Activated T-cell treated with anti-CD3 and anti-CD28 coated beads for 1 hour (primary cell): ENCODE measurements around the gene CNTNAP5.
"Not testable (repeated sequence)": the region's sequence is repeated elsewhere in the genome, so short reads cannot be mapped to it uniquely, and the experiment has no call there.

Experiments used
- DNase-seq: peaks from one replicate; pipeline ENCODE4 v3.0.0-alpha.2; 2020; ENCODE audit warnings: low read depth

The CNTNAP5 gene

DNA sequence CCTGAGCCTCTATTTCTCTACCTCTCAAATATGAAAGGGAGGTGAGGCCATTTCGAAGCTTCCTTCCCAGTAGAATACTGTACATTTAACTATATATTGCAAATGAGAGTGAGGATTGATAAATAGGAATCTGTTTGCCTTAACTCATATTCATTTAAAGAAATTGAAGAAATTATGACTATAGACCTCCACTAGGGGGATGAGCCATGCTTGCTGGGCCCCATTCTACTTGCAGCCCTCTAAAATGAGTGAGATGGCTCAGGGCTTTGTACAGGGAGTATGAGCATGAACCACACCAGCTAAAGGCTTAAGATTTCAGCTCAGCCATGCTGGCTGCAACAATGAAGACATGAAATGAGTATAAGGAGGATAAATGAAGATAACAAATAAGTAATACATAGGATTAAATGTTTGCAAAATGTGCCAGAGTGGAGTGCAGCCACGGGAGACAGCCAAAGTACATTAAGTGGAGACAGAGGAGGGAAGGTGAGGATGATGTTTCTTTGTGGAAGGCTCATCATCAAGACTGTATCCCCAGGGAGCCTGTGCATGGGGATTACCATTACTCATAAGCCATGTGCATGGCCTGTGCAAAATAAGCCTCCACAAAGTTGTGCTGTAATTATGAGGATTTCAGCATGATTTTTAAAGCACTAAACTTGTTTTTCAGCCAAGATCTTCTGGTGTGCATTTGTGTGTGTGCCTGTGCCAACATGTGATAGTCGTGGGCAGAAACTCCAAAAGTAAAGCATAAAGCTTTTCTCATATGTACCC lies 300.8 kb downstream of the CNTNAP5 start:
- no peak for DNase-seq

- DNase-seq = no peak
Measured at GRCh38 chr2:124327303-124327702, 302.2 kb downstream of the CNTNAP5 start.

GRCh38 chr2:124328397-124328796 lies 303.3 kb downstream of the CNTNAP5 start:
- no peak for DNase-seq

DNA sequence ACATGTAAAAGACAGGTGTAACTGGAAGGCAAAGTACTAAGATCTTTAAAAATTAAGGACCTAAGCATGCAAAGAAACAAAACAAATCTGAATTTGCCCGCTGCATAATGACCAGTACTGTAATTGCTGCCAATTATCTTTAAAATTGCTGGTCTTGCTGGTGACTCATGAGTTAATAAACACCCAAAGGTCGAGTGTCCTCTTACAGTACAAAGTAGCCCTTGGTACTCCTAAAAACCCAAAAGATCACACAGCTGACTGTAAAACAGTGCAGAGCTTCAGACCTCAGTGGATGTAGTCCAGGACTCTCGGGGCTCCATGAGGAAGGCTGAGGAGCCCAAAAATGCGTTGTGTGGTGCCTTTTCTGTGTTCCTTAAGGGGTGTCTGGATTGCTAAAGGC lies 308.7 kb downstream of the CNTNAP5 start:
- no peak for DNase-seq

DNA sequence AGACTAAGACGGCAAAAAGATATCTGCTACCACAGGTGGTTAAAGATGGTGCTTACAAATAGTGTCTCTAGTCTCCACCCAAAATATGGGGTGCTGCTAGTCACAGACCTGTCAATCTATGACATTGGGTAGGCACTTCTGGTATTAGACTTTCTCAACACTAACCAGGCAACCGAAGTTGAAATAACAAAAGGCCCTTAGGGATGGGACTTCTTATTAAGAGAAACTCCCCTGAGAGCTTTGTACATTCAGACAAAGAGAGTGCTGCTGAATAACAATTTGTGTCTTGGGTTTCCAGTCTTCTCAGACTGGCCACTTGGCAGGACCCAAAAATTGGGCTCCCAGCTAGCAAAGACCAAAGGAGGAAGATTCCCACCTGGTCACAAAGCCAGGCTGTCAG lies 310.0 kb downstream of the CNTNAP5 start:
- no peak for DNase-seq

DNA sequence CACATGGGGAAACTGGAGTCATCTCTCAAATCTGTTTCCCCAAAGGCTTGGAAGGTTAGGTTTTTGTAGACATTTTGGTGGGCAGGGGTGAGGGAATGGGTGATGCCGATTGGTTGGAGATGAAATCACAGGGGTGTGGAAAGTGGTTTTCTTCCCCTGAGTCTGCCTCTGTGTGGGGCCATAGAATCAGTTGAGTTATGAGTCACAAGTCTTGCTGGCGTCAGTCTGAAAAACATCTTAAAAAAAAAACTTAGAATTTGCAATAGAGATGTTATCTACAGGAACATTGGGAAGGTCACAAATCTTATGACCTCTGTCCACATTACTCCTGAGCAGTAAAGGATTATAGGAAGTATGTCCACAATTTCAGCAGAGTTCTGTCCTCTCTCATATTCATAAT lies 314.6 kb downstream of the CNTNAP5 start:
- DNase-seq = no peak

DNA sequence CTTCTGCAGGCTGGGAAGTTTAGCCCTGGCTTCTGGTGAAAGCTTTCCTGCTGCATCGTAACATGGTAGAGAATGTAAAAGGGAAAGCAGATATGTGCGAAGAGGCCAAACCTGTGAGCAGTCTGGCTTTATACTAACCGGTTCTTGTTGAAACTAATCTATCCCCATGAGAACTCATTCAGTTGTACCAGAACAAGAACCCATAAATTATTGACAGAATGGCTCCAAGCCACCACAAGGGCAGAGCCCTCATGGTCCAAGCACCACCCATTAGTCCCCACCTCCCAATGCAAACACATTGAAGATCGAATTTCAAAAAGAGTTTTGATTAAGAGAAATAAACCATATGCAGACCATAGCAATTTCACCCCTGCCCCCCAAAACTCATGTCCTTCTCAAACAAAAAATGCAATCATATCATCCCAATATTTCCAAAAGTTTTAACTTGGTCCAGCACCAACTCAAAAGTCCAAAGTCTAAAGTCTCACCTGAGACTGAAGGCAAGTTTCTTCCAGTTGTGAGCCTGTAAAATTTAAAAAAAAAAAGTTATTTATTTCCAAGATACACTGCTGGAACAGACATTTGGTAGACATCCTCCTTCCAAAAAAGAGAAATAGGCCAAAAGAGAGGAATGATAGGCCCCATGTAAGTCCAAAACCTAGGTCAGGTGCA lies 318.9 kb downstream of the CNTNAP5 start:
- no peak for DNase-seq

- no peak for DNase-seq
Measured at GRCh38 chr2:124347209-124347608, 322.1 kb downstream of the CNTNAP5 start.

DNA sequence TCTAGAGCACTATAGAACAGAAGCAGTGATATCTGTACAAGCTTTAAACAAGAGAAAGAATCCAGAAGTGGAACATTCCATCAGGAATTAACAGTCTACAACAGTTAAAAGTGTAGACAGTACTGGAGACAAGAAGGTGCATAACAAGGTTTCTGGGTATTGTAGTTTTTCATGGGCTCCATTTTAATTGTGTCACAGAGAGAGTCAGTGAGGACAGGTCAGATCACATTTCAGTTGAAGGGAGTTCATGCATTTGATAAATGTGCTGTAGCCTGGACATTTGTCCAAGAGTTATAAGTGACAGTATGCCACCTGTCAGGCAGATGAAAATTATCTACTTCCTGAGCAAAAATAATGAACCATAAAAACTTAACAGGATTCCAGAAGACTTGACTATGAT lies 328.6 kb downstream of the CNTNAP5 start:
- DNase-seq = no peak

GRCh38 chr2:124354466-124354865 lies 329.4 kb downstream of the CNTNAP5 start:
- no peak for DNase-seq

DNA sequence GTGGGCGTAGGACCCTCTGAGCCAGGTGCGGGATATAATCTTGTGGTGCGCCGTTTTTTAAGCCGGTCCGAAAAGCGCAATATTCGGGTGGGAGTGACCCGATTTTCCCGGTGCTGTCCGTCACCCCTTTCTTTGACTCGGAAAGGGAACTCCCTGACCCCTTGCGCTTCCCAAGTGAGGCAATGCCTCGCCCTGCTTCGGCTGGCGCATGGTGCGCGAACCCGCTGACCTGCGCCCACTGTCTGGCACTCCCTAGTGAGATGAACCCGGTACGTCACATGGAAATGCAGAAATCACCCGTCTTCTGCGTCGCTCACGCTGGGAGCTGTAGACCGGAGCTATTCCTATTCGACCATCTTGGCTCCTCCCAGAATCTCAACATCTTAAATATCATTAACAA lies 336.9 kb downstream of the CNTNAP5 start:
- not testable (repeated sequence) for DNase-seq

DNA sequence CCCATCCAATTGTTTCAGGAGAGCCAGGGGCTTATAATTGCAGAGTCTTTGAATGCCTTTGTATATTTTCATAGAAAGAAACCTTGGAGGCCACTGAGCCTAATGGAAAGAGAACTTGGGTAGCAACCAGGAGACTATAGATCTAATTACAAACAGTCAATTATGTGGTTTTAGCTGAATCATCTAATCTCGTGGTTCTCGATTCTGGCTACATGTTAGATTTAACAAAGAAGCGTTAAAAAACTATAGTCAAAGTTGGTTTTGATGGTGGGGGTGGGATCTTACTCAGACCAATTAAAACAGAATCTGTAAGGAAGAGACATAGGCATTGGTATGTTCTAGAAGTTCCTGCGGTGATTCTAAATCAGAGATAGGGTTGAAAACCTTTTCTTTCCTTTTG lies 344.1 kb downstream of the CNTNAP5 start:
- no peak for DNase-seq

- DNase-seq = no peak
Measured at GRCh38 chr2:124380221-124380749, 355.2 kb downstream of the CNTNAP5 start.

GRCh38 chr2:124382067-124382618 lies 357.1 kb downstream of the CNTNAP5 start:
- no peak for DNase-seq

- DNase-seq = no peak
Measured at GRCh38 chr2:124395961-124396360, 370.9 kb downstream of the CNTNAP5 start.

- no peak for DNase-seq
Measured at GRCh38 chr2:124402274-124402673, 377.2 kb downstream of the CNTNAP5 start.

DNA sequence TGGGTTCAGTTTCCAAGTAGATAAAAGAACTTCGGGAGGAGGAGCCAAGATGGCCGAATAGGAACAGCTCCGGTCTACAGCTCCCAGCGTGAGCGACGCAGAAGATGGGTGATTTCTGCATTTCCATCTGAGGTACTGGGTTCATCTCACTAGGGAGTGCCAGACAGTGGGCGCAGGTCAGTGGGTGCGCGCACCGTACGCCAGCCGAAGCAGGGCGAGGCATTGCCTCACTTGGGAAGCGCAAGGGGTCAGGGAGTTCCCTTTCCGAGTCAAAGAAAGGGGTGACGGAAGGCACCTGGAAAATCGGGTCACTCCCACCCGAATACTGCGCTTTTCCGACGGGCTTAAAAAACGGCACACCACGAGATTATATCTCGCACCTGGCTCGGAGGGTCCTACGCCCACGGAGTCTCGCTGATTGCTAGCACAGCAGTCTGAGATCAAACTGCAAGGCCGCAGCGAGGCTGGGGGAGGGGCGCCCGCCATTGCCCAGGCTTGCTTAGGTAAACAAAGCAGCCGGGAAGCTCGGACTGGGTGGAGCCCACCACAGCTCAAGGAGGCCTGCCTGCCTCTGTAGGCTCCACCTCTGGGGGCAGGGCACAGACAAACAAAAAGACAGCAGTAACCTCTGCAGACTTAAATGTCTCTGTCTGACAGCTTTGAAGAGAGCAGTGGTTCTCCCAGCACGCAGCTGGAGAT lies 382.9 kb downstream of the CNTNAP5 start:
- DNase-seq = not testable (repeated sequence)

DNA sequence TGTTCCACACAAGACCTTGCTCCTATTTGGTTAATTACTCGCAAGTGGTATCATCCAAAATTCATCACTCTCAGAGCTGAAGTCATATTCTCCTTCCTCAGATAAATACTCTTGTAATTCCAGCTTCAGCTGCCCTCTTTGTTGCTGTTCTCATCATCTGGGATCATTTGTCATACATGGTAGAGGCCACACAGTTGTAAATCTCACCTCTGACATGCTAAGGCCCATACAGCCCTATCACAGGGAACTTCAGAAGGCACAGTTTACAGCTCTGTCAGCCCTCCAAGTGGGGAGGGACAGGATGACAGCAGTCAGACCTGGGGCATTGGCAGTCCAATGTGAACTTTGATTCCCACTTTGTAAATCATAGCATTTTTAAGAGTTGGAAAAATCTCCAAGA lies 399.0 kb downstream of the CNTNAP5 start:
- no peak for DNase-seq

GRCh38 chr2:124426122-124426521 lies 401.0 kb downstream of the CNTNAP5 start:
- DNase-seq = no peak

GRCh38 chr2:124426625-124427024 lies 401.5 kb downstream of the CNTNAP5 start:
- no peak for DNase-seq

DNA sequence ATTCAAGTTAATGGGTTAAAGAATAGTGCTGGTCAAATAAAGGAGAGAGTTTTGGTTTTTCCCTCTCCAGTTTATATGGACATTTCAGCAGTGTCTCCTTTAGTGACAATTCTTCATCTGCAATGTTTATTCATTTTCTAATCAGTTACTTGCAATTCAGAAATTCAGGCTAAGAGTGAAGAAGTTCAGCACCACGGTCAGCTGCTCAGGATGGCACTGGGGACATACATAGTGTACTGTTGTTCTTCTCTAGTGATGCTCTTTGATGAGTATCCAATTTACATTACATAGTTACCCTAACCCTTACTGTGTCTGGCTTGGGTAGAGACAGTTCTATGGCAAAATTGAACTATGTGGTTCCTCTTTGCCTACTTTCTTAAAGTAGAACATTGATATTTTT lies 412.7 kb downstream of the CNTNAP5 start:
- no peak for DNase-seq

- DNase-seq = no peak
Measured at GRCh38 chr2:124450481-124450880, 425.4 kb downstream of the CNTNAP5 start.

- no peak for DNase-seq
Measured at GRCh38 chr2:124476291-124476690, 451.2 kb downstream of the CNTNAP5 start.
